ENCODE results near the gene LSG1. TPM values are rescaled to one million over a fixed set of nuclear protein-coding genes. Genes with fewer than 3 reads are reported as not detected.

The LSG1 gene
- polyA plus RNA-seq, 1 experiment: 23.9 TPM

DNA sequence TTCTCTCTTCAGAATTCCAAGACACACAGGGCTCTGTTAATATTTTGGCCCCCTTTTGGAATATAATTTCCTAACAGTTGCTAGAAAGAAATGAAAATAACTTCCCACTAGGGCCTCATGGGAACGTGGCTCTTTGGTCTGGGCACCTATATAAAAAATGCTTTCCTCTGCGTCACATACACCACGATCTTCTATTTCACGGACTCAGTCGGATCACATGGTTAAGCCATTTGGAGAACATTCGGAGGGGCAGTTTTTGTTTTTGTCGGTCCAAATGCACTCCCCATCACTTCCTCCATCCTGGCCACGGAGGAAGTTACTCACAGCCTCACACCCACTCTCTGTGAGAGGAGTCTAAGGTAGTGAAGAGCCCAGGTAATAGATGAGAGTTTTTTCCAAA is 59.8 kb downstream of the LSG1 start:
- H3K27me3 ChIP-seq (ENCODE audit: control insufficient read depth, insufficient read depth, low read length): no peaks in the 10 kb centered on the region
- TF ChIP-seq, protein P1, sequence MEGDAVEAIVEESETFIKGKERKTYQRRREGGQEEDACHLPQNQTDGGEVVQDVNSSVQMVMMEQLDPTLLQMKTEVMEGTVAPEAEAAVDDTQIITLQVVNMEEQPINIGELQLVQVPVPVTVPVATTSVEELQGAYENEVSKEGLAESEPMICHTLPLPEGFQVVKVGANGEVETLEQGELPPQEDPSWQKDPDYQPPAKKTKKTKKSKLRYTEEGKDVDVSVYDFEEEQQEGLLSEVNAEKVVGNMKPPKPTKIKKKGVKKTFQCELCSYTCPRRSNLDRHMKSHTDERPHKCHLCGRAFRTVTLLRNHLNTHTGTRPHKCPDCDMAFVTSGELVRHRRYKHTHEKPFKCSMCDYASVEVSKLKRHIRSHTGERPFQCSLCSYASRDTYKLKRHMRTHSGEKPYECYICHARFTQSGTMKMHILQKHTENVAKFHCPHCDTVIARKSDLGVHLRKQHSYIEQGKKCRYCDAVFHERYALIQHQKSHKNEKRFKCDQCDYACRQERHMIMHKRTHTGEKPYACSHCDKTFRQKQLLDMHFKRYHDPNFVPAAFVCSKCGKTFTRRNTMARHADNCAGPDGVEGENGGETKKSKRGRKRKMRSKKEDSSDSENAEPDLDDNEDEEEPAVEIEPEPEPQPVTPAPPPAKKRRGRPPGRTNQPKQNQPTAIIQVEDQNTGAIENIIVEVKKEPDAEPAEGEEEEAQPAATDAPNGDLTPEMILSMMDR (IDR thresholded peaks at IDR 0.05; ENCODE audit: insufficient read depth, low read depth, low read length): no peak
- H3K36me3 ChIP-seq (ENCODE audit: control insufficient read depth, insufficient read depth, low read length): peaks cover 4% of the 10 kb centered on the region
- CTCF ChIA-PET: interaction anchor here (0.6 kb wide), 1 partner anchor 169 kb away, joined by 4 read pairs; no protein-coding TSS in a partner anchor
- no peak overlapping the region for H3K4me3 ChIP-seq (ENCODE audit: low read depth, low read length)
- POLR2A ChIA-PET: no interaction called here
- DNase-seq (ENCODE audit: low read depth): no peak

DNA sequence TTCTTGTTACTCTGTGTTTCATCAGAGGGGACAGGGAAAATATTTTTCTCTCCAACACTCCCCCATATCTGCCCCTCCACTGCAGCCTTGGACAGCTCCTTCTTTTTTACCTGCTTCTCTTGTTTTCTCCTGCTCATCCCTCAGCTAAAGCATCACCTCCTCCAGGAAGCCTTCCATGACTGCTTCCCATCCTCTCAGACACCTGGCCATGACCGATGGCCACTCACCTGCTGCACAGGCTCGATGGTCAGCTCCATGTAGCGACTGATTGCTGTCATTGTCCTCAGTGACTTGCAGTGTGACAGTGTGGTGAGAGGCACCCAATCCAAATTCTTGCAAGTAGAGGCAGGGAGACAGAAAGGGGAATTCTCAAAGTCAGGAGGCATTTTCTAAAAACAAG is 61.3 kb downstream of the LSG1 start:
- no peaks in the 10 kb centered on the region for H3K27me3 ChIP-seq (ENCODE audit: control insufficient read depth, insufficient read depth, low read length)
- TF ChIP-seq, protein P1 (IDR thresholded peaks at IDR 0.05; ENCODE audit: insufficient read depth, low read depth, low read length): no peak
- DNase-seq (ENCODE audit: low read depth): no peak
- ChIA-PET POLR2A (interaction anchor here (0.7 kb wide), 1 partner anchor 26 kb away, joined by 3 read pairs; no protein-coding TSS in a partner anchor), CTCF (interaction anchor here (0.7 to 1.4 kb wide), 2 partner anchors 15 to 16 kb away, joined by 3 to 5 read pairs; no protein-coding TSS in a partner anchor)
- H3K4me3 ChIP-seq (ENCODE audit: low read depth, low read length): no peak overlapping the region
- peaks cover 2% of the 10 kb centered on the region for H3K36me3 ChIP-seq (ENCODE audit: control insufficient read depth, insufficient read depth, low read length)

DNA sequence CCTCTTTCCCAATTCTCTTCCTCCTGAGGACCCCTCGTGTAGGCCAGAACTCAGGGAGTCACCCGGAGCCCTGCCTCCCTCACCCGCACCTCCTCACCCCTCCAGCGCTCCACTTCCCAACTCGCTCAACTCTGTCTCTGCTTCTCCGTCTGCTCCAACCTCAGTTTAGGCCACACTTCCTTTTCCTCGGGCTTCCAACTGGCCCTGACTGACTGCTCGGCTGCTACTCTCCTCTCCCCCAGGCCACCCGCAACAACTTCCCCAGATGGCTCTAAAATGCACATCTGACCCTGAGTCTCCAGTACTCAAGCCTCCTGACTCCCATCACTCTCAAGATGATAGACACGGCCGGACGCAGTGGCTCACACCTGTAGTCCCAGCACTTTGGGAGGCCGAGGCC is 62.4 kb downstream of the LSG1 start:
- Histone ChIP-seq H3K27me3 (ENCODE audit: control insufficient read depth, insufficient read depth, low read length) (no peaks in the 10 kb centered on the region), H3K4me3 (ENCODE audit: low read depth, low read length) (no peak overlapping the region), H3K36me3 (ENCODE audit: control insufficient read depth, insufficient read depth, low read length) (no peaks in the 10 kb centered on the region; the same call in 1 of the 2 replicates)
- no peak for DNase-seq (ENCODE audit: low read depth)
- POLR2A ChIA-PET: no interaction called here
- CTCF ChIA-PET: interaction anchor here (1.4 kb wide), 1 partner anchor 15 kb away, joined by 5 read pairs; no protein-coding TSS in a partner anchor
- TF ChIP-seq, protein P1 (IDR thresholded peaks at IDR 0.05; ENCODE audit: insufficient read depth, low read depth, low read length): no peak

DNA sequence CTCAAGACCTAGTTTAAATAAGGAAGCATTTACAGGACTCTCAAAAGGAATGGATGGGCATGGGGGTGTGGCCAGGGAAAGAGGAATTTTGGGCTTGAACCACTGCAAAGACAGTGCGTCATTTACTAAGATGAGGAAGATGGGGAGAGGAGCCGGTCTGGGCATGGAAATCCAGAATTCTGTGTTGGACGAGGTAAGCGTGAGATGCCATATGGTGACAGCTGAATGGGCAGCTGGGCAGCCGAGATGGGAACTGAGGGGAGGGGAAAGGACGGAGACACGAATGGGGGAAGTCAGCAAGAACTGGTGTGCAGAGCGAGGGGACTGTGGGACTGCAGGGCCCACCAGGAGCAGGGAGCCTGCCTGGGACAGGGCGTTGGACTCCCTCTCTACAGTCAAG is 63.0 kb downstream of the LSG1 start:
- no peak for DNase-seq (ENCODE audit: low read depth)
- TF ChIP-seq, protein P1 (IDR thresholded peaks at IDR 0.05; ENCODE audit: insufficient read depth, low read depth, low read length): no peak
- Histone ChIP-seq H3K4me3 (ENCODE audit: low read depth, low read length) (no peak overlapping the region), H3K36me3 (ENCODE audit: control insufficient read depth, insufficient read depth, low read length) (peaks cover 4% of the 10 kb centered on the region), H3K27me3 (ENCODE audit: control insufficient read depth, insufficient read depth, low read length) (no peaks in the 10 kb centered on the region)
- ChIA-PET POLR2A (no interaction called here), CTCF (no interaction called here)

DNA sequence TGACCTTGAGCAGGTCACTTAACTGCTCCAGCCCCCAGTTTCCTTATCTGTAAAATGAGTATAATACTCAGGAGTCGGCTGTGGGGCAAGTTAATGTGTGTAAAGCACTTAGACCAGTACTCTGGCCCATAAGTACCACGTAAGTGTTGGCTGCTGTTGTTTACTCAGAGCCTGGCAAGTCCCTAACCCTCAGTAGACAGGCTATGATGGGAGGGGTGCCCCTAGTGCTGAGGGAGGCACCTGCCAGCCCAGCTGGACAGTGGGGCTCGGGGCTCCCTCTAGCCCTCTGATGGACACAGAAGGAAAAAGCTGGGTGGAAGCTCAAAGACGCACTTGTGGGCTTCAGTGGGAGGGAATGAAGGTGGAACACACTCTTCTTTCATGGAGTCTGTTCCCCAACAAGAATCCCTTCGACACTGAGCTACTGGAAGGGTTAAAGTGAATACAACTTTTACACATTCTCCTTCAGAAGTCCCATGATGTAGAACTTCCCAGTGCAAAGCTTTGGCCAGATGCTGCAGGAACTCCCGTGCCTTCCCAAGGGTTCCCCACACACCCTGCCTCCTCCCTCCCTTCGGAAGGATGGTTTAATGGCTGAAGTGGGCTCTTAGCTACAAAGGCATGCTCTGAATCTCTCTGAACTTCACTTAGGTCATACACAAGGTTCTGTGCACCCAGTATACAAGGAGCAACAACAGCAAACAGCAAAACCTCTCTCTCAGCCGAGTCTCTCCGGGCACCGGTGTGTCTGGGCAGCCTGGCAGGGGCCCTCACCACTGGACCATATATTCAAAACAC is 64.2 kb downstream of the LSG1 start:
- no peak for DNase-seq (ENCODE audit: low read depth)
- CTCF ChIA-PET: no interaction called here
- Histone ChIP-seq H3K4me3 (ENCODE audit: low read depth, low read length) (no peak overlapping the region), H3K27me3 (ENCODE audit: control insufficient read depth, insufficient read depth, low read length) (no peaks in the 10 kb centered on the region), H3K36me3 (ENCODE audit: control insufficient read depth, insufficient read depth, low read length) (peaks cover 4% of the 10 kb centered on the region)
- POLR2A ChIA-PET: no interaction called here
- TF ChIP-seq, protein P1 (IDR thresholded peaks at IDR 0.05; ENCODE audit: insufficient read depth, low read depth, low read length): no peak

All from BJ (cell line).